IPS-18c (cell line): ENCODE results near the gene FNDC3B.

Source experiments
- H3K4me3 ChIP-seq: 2 replicates; pipeline ENCODE4 v1.7.0; 2013; ENCODE audit warnings: low read depth, mild to moderate bottlenecking, low read length, moderate library complexity; ENCODE audit not compliant: insufficient read depth
- H3K9me3 ChIP-seq: one replicate; pipeline ENCODE4 v1.6.1; 2013; ENCODE audit warnings: mild to moderate bottlenecking, low read length, moderate library complexity; ENCODE audit not compliant: control insufficient read depth, insufficient read depth

FNDC3B gene

DNA sequence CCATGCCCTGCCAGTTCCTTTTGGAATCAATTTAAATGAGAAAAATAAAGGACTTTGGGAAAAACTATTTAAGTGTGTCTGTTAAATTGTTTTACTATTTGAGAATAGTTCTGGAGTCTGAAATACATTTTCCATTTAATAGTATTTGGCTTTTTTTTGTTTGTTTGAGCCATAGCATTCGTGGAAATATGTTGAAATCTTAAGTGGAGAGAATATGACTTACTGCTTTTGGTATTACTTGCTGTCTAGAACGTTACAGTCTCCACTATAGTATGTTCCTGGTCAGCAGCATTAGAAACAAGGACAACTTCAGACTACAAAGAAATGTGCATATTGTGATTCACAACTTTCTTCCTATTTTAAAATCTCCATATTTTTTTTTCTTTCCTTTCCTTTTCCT is 229.5 kb downstream of the FNDC3B start:
- no peaks in the 10 kb centered on the region for H3K9me3 ChIP-seq
- no peak overlapping the region for H3K4me3 ChIP-seq

DNA sequence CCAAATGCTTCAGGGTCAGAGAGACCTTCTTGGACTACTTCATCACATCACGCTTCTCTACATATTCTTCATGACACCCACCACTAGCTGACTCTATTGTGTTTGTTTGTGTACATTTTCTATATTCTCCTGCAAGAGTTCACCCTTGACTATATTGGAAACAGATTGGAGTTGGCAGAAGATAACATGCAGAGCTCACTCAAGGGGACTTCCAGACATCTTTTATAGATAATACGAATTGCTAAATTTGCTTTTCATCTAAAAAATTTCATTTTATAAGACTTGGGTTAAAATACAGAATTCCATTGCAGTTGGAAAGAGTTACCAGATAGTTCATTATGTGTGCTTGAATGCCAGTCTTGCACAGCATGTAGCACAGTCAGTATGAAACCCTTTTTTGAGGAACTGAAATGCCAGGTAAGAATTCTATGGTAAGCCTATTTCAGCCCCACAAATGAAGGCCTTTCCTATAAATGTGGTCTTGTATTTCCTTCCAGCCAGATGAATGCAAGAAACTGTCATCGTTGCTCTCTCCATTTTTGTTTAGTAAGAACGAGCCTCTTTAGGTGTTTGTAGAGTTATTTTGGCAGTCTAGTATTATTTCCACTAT is 231.3 kb downstream of the FNDC3B start:
- H3K9me3 ChIP-seq = no peaks in the 10 kb centered on the region

DNA sequence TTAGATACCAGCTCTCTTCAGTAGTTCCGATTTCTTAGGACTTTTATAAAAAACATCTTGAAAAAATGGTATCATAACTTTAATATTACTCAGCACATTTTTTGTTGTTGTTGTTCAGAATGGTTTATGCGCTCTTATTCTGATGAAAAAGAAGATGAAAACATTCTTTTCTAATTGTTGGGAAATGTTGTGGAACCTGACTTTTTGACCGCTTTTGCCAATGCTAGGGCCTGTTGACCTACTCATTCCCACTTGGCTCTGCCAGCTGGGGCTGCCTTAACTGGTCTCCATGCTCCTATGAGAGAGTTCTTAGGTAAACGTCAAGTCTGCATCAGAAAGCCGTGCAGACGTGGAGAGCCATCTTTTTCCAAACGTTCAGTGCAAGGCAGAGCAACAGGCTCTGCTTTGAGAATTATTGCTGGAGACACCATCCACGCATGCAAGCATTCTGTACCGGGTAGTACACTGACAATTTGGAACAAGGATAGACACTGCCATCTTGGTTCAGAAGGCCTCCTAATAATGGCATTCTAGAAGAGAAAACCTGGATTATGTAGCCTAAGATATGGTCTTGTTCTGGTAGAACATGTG is 232.1 kb downstream of the FNDC3B start:
- Histone ChIP-seq H3K9me3 (no peaks in the 10 kb centered on the region), H3K4me3 (no peak overlapping the region)

More for the DNA sequence above, 231.3 kb downstream of the FNDC3B start:
- H3K4me3 ChIP-seq = no peak overlapping the region

DNA sequence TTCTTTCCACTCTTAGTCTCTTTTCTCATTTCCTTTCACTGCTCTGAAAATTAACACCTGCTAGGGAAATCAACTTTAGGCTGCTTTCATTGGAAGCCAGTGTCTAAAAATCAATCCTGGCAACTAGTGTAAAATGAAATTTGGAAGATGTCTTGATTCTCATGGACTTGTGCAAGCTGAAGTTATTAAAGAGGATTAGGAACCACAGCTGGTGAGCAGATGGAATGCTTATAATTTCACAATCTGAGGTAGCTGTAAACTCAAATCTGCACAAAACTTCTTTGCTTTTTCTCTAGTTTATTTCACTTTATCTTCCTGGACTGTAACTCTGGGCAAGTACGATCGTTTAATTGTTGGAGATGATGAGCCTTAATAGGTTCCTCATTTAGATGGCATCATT is 233.3 kb downstream of the FNDC3B start:
- no peaks in the 10 kb centered on the region for H3K9me3 ChIP-seq
- no peak overlapping the region for H3K4me3 ChIP-seq

DNA sequence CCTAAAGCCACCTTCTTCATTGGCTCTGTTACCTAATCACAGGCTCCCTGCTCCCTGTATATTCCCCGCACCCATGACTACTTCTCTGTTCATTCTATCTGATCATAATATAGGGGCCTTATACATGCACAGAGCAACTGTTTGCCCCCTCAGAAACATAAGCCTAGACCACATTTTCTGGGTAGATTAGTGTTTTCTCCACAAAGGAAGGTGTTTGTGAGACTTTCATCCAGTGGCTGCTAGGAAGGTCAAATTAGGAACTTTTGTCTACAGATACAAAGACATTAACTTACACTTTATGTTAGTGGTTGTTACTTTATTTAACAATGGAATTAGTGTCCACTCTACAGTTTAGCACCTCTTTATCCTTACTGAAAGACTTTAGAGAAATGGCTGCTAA is 234.0 kb downstream of the FNDC3B start:
- Histone ChIP-seq H3K4me3 (no peak overlapping the region), H3K9me3 (no peaks in the 10 kb centered on the region)

DNA sequence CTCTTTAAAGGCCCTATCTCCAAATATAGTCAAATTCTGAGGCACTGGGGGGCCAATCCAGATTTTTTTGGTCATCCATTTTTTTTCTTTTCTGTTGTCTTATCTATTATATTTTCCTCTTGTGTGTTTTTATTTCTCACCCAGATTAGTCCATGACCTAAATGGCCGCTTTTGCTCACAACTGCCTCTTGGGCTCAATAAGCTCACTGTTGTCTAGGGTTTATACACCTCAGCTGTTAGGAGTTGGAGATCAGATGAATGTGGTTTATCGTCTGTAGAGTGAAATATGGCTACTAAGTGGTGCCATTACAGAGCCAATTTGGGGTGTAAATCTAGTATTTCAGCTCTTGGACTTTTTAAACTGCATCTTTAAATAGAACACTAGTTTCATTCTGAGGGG is 235.5 kb downstream of the FNDC3B start:
- H3K4me3 ChIP-seq = no peak overlapping the region
- H3K9me3 ChIP-seq = no peaks in the 10 kb centered on the region

DNA sequence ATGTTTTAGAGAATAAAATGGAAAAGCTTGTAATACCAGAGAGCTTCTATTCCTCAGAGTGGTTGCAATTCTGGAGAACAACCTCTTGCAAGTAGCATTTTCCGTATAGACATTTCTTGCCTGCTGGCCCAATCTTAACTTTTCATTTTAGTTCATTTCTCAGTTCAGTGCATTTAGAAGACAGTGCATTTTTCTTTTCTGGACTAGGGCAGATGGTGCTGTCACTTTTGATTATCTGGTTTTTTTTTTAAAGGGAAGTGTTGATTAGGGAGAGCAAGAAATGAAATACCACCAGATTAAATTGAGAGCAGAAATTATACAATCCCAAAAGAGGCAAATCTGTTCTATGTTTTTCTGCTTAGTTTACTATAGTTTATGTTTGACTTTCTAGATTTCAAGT is 236.2 kb downstream of the FNDC3B start:
- H3K4me3 ChIP-seq = no peak overlapping the region
- no peaks in the 10 kb centered on the region for H3K9me3 ChIP-seq

DNA sequence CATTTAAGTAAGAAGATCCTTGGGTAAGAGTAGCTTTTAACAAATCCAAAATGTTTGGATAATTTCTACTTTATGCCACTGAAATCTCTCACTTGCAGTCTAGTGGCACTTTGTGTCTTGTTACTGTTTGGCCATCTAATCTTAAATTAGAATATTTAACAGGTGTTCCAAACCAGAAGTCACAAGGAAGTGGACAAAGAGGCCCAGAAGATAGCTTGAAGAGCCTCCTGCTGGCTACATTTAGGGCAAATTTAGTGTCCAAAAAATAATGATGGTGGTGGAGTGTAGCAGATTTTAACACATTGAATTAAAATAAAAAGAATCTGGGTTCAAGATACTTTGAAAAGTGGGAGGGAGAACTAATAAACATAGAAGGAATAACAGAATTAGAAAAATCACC is 236.7 kb downstream of the FNDC3B start:
- Histone ChIP-seq H3K4me3 (no peak overlapping the region), H3K9me3 (no peaks in the 10 kb centered on the region)

DNA sequence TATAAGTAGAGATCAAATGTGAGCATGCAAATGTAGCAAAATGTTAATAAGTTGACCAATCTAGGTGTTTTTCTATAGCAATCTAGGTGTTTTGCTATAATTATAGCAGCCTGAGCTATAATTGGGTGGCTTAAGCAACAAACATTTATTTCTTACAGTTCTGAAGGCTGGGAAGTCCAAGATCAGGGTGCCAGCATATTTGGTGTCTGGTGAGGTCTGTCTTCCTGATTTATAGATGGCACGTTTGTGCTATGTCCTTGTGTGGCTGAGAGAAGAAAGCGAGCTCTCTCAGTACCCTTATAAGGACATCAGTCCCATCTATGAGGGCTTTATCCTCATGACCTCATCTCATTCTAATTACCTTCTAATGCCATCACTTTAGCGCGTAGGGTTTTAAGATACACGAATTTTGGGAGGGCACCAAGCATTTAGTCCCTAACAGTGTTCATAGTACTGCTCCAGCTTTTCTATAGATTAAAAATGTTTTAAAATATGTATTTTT is 237.8 kb downstream of the FNDC3B start:
- no peak overlapping the region for H3K4me3 ChIP-seq
- H3K9me3 ChIP-seq = no peaks in the 10 kb centered on the region

DNA sequence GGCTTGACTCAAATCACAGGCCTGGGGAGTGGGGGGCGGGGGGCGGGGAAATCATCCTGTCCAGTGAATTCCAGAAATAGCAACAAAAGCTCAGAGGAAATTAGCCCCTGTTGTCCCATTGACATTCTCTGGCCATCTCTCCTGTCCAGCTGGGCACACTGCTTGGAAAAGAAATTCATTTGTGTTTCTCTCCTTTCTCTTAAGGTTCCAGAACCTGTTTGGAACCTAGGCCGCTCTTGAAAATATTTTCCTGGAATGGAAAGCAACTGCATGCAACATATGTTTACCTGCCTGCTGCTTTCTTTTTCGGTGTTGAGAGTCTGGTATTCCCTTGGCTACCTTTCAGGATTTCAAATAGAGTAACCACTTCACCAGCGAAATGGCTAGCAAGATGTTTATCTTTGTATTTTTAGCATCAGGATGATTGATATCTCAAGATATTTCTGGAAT is 239.8 kb downstream of the FNDC3B start:
- H3K9me3 ChIP-seq = no peaks in the 10 kb centered on the region

DNA sequence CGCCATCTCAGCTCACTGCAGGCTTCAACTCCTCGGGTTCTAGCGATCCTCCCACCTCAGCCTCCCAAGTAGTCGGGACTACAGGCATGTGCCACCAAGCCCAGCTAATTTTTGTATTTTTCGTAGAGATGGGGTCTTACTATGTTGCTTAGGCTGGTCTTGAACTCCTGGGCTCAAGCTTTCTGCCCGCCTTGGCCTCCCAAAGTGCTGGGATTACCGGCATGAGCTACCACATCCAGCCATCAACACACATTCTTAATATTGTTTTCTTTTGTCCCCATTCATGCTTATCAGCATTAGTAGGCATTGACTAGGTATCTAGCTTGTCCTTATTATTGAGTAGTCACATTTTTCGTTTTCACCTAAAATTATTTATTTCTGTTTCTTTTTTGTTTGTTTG is 240.6 kb downstream of the FNDC3B start:
- Histone ChIP-seq H3K4me3 (no peak overlapping the region), H3K9me3 (no peaks in the 10 kb centered on the region)

More for the DNA sequence above, 239.8 kb downstream of the FNDC3B start:
- H3K4me3 ChIP-seq = no peak overlapping the region

DNA sequence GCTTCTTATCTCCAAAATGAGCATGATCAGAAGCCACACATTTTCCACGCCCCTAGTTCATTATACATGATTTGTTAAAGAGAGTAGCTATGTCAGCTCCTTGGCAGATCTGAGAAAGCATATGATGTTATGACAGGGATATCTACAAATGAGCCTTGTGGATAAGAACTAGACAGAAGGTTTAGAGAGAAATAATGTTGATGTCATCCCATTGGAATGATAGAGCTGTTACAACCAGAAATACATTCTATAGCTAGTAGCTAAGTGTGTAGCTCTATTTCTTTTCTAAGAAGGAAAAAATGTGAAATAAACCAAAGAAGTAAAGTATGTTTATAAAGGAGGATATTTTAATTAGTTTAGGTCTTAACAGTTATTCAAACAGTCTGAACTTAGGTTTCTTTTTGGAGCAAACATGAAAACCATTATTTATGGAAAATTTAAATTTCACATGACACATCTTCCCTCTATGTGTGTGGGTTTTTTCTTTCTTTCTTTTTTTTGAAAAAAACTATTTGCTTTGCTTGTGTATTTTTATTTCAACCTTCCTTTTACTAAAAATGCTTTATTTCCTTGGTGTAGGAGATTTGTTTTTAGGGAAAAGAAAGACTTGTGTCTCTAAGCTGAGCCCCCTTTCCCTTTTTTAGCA is 241.2 kb downstream of the FNDC3B start:
- Histone ChIP-seq H3K4me3 (no peak overlapping the region), H3K9me3 (no peaks in the 10 kb centered on the region)

DNA sequence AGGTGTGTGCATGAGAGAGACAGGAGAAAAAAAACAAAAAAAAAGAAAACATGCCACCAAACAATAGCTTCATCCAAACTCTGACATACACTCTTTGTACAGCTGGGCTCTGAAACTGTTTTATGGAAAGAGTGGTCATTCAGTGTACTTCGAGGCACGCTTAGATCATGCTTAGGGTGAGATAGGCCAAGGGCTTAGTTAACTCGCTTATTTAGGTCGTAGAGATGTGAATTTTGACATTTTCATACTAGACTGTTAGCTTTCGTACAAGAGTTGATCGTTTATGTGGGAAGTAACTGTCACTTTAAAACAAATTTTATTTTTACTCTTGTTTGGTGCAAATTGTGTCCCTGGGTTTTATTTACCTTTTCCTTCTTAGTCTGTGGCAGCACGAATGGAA is 242.5 kb downstream of the FNDC3B start:
- Histone ChIP-seq H3K4me3 (no peak overlapping the region), H3K9me3 (no peaks in the 10 kb centered on the region)

DNA sequence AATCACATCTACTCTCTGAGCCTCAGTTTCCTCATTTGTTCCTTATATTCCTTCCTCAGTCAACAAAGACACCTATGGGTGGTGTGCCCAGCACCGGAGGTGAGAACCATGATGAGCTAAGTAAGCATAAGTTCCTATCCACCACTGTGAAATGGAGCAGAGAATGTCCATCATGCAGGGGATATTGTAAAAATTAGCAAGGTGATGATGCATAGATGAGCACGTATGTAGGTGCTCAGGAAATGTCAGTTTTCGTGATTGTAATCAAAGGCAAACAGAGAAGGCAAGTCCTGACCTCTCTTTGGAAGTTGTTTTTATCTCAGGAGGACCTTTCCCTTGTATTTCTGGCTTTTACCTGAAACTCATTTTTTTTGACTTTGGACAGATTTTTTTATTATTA is 243.5 kb downstream of the FNDC3B start:
- Histone ChIP-seq H3K9me3 (no peaks in the 10 kb centered on the region), H3K4me3 (no peak overlapping the region)

DNA sequence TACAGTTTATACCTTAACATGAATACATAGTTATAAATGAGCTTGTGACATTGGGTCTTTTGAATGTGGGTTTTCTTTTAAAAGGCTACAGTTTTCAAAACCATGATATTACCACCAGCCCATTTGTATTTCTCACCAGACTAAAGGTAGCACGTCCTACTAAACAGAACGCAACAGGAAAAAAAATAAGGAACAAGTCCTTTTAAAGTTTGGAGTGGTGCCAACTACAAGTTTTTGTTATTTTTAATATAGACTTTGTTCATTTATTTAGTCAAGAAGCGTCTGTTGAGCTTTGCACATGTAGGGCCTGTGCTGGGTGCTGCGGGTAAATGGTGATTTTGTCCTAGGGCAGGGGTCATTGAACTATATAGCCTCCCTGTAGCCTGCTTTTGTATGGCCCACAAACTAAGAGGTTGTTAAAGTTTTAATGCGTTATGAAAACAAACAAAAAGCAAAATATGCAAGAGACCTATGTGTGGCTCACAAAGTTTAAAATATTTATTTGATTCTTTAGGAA is 244.5 kb downstream of the FNDC3B start:
- Histone ChIP-seq H3K9me3 (no peaks in the 10 kb centered on the region), H3K4me3 (no peak overlapping the region)

DNA sequence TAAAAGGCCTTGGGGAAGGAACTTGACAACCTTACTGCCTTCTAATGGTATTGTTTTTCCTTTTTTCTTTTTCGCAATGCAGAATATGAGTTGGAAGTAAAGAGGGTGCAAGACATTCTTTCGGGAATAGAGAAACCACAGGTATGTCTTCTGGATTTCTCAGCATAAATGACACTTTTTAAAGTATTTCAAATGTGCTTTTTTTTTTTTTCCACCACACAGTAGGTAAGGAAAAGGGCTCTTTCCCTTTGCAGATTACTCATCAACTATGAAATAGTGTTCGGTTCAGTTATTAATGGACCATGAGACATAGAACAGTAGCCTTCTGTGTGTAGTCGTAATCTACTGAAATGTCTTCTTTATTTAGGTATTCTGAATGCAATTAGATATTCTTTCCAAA is 246.5 kb downstream of the FNDC3B start:
- Histone ChIP-seq H3K4me3 (no peak overlapping the region), H3K9me3 (no peaks in the 10 kb centered on the region)

DNA sequence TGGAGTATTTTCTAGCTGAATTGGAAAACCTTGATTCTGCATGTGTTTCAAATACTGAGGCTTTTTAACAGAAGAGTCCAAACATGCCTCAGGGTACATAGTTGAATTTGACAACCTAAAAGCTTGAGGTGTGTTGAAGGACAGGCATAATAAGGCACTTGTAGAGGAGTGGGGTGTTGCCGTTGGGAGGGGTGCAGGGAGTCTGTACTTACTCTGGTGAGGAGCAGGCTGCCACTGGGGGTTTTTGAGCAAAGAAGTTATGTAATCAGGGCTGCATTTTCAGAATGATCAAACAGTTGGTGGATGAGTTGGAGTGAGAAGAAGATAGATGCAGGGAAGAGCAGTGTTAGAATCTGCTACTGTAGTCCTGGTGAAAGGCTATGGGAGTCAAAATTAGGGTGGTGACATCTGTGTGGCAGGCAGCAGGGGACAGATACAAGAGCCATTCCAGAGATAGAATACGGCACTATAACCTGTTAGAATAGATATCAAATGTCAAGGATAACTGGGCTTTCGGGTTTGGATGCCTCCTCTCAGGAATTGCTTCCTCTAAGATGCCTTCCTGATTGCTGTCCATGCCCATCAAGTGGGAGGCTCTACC is 247.3 kb downstream of the FNDC3B start:
- H3K4me3 ChIP-seq = no peak overlapping the region
- no peaks in the 10 kb centered on the region for H3K9me3 ChIP-seq

DNA sequence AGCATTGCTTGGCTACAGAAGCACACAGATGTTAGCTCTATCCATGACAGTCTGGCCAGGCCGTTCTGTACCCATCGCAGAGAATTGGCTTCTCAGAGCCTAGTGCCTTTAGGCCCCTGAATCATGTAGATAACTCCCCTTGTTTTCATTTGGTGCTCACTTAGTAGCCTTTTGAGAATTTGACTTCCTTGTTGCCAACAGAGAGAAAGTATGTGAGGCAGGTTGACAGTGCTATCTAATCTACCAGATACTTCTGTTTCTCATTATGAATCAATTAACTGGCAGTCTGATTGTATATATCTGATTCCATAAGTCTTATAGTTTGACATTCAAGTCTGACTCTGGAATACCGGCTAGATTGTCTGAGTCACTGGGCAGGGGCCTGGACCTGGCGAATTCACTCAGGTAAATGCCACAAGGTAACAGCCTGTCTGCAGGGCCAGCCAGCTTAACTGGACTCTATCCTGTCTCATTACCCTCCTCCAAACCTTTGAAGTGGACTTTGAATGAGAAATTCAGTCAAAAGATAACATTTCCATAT is 248.6 kb downstream of the FNDC3B start:
- H3K9me3 ChIP-seq = no peaks in the 10 kb centered on the region
- no peak overlapping the region for H3K4me3 ChIP-seq
